Activated effector memory CD4-positive, alpha-beta T cell treated with Interleukin-2 at 50 U/mL for 16 hours (primary cell): ENCODE measurements around the gene WNT16.
"Not testable (repeated sequence)": the region's sequence is repeated elsewhere in the genome, so short reads cannot be mapped to it uniquely, and the experiment has no call there.

Source experiments
- DNase-seq: peaks from one replicate; pipeline ENCODE4 v3.0.0-alpha.2; 2020

The WNT16 gene

GRCh38 chr7:121328508-121329190, at the start of gene WNT16:
Gene WNT16, plus strand, starts transcription at chr7:121329000. Its CDS starts 293 bp downstream, at chr7:121329293.
- no peak for DNase-seq

- no peak for DNase-seq
Observed at GRCh38 chr7:121279060-121279620, 49.7 kb upstream of the WNT16 start.

GRCh38 chr7:121279822-121280221, 49.0 kb upstream of the WNT16 start:
- no peak for DNase-seq

GRCh38 chr7:121280656-121281055, 48.1 kb upstream of the WNT16 start:
- no peak for DNase-seq

GRCh38 chr7:121282129-121282528, 46.7 kb upstream of the WNT16 start:
- DNase-seq, result no peak

- DNase-seq, result no peak
Observed at GRCh38 chr7:121285066-121285667, 43.6 kb upstream of the WNT16 start.

GRCh38 chr7:121286186-121286585, 42.6 kb upstream of the WNT16 start:
- no peak for DNase-seq

GRCh38 chr7:121286742-121287734, 41.8 kb upstream of the WNT16 start:
- DNase-seq, result no peak

- no peak for DNase-seq
Observed at GRCh38 chr7:121288894-121289293, 39.9 kb upstream of the WNT16 start.

- not testable (repeated sequence) for DNase-seq
Observed at GRCh38 chr7:121289930-121290329, 38.9 kb upstream of the WNT16 start.

- no peak for DNase-seq
Observed at GRCh38 chr7:121294448-121294992, 34.3 kb upstream of the WNT16 start.

GRCh38 chr7:121297843-121298242, 31.0 kb upstream of the WNT16 start:
- no peak for DNase-seq

GRCh38 chr7:121298831-121299239, 30.0 kb upstream of the WNT16 start:
- no peak for DNase-seq

GRCh38 chr7:121300685-121301420, 27.9 kb upstream of the WNT16 start:
- DNase-seq, result no peak

GRCh38 chr7:121301446-121302213, 27.2 kb upstream of the WNT16 start:
- no peak for DNase-seq

GRCh38 chr7:121302214-121302745, 26.5 kb upstream of the WNT16 start:
- DNase-seq, result no peak

- no peak for DNase-seq
Observed at GRCh38 chr7:121303422-121304101, 25.2 kb upstream of the WNT16 start.

GRCh38 chr7:121304102-121304658, 24.6 kb upstream of the WNT16 start:
- DNase-seq, result no peak

GRCh38 chr7:121305109-121305508, 23.7 kb upstream of the WNT16 start:
- DNase-seq, result no peak

GRCh38 chr7:121306565-121306964, 22.2 kb upstream of the WNT16 start:
- no peak for DNase-seq
